Smooth muscle cell of the brain vasculature (primary cell): ENCODE results near the gene FOXQ1.
"Not testable (repeated sequence)": the region's sequence is repeated elsewhere in the genome, so short reads cannot be mapped to it uniquely, and the experiment has no call there.

ENCODE experiments used
- DNase-seq: peaks from one replicate; pipeline ENCODE4 v3.0.0-alpha.2; 2012; ENCODE audit warnings: low read depth, low spot score

Gene FOXQ1

DNA sequence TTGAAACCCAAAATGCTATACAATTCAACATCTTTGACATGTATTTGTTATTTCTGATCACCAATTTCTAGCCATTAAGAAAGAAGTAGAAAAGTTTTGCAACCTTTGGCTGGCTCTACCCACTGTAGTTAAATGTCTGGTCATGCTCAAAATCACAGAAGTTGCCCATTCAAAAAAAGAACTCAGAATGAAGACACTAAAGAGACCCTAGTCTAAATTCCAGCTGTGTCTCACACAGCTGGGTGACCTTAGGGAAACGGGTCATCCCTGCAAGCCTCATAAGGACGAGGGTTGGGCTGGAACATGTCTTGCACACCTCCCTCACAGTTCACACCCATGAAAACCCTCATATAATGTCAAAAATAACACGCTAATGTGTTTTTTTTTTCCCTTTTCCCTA lies 10.3 kb downstream of the FOXQ1 start:
- DNase-seq = no peak

- no peak for DNase-seq
Observed at GRCh38 chr6:1322696-1323219, 10.9 kb downstream of the FOXQ1 start.

DNA sequence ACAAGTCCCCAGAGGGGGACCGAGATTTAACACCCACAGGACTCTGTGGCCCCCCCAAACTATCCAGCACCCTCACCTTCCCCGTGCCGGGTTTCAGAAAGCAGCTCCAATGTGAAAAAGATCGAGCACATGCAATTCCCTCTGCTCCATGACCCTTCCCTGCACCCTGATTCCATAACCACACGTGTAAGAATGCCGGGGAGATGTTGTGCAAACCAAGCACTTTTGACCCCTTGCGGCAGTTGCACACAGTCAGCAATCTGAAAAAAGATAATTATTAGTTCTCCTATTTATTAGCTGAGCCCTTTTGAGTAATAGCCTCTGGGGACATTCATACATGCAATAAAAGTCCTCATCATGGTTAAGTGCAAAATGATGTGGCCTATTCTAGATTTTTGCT lies 13.0 kb downstream of the FOXQ1 start:
- DNase-seq = no peak

DNA sequence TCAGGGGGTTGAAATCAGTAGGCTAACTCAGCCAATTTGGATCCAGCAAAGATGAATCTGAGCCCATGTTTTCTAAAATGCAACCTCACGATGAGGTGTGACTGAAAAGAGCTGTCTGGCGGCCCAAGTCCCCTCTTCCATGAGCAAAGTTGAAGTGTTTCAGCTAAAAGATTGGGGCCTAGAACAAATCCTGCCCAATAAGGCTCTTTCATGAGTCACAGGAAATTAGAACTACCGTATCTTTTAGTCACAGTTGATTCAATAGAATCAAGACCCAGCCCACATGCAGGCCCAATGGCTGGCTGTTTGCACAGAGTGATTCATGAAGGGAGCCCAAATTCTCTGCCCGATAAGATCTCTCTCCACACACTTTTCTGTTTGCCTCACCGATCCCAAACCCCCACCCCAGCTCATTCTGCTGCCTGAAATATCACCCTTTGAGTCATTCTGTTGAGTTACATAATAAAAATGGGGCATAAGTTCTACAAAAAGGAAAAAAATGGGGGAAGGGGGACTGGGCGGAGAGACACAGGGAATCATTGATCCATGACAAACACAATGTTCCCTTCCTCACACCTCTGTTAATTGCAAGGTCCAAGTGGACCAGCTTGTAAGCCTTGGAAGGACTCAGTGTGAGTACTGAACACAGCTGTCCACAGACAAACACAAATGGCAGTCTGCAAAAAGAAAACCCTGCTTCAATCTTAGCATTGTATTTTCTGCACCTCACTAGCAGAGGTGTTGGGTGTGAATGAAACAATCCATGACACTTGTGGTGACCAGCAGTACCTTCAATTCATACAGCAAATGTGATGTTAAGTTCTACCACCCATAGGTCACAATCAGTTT lies 13.8 kb downstream of the FOXQ1 start:
- no peak for DNase-seq

GRCh38 chr6:1326535-1327121 lies 14.7 kb downstream of the FOXQ1 start:
- DNase-seq = no peak

- no peak for DNase-seq
Observed at GRCh38 chr6:1327630-1328029, 15.7 kb downstream of the FOXQ1 start.

- no peak for DNase-seq
Observed at GRCh38 chr6:1328129-1328800, 16.4 kb downstream of the FOXQ1 start.

DNA sequence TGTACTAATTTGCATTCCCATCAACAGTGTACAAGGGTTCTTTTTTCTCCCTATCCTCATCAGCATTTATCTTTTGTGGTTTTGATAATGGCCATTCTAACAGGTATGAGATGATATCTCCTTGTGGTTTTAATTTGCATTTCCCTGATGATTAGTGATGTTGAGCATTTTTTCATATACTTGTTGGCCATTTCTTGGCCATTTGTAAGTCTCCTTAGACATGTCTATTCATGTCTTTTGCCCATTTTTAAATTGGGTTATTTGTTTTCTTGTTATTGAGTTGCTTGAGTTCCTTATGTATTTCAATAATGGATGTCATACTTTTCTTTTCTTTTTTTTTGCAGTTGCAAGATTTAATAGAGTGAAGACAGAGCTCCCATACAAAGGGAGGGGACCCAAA lies 17.8 kb downstream of the FOXQ1 start:
- no peak for DNase-seq

- DNase-seq = no peak
Observed at GRCh38 chr6:1334684-1335083, 22.8 kb downstream of the FOXQ1 start.

DNA sequence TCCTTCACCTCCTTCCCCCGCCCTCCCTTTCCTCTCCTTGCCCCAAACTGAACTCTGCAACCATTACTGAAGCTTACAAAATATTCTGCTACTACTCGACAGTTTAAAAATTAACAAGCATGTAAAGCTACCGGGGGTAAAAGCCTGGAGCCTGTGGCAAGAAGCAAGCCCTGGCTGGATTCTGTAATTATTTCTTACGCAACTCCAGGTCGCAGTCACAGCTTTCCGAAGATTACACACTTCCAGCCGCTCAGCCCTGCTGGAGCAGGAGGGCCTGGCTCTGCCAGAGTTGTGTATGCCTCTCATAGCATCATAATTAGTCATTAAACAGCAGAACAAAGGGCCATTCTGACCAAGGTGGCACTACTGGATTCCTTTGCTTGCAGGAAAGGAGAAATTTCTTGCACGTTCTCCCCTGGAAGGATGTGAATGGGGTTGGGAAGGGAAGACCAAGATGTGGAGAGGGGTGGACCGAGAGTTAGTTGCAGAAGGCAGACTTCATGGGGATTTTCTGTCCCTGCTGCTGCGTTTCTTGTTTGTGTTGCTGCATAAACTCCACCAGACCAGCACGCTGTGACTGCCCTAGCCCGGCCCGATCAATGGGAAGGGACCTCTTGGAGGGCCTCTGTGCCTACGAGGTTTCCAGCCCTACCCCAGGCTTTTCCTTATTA lies 23.6 kb downstream of the FOXQ1 start:
- DNase-seq = no peak

GRCh38 chr6:1336246-1336843 lies 24.4 kb downstream of the FOXQ1 start:
- no peak for DNase-seq

GRCh38 chr6:1337791-1338190 lies 25.9 kb downstream of the FOXQ1 start:
- DNase-seq = no peak

- DNase-seq = peak; percentile 35
Observed at GRCh38 chr6:1346101-1346500, 34.2 kb downstream of the FOXQ1 start.

GRCh38 chr6:1346558-1347091 lies 34.7 kb downstream of the FOXQ1 start:
- DNase-seq = no peak

DNA sequence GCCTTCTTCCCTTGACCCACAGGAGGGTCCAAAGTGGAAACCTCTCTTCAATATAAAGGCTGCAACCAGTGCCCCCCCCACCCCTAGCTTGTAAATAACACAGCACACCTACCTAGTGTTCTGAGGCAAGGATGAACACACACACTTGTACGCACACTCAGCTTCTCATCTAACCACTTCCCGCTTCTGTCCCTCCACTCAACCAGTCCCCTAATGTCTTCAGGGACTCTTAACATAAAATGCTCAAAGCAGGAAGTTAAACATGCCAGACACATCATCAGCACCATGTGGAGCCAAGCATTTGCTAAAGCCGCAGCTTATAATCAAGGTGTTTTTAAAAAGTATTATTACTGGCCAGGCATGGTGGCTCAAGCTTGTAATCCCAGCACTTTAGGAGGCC lies 35.3 kb downstream of the FOXQ1 start:
- no peak for DNase-seq

GRCh38 chr6:1348675-1349074 lies 36.8 kb downstream of the FOXQ1 start:
- no peak for DNase-seq

GRCh38 chr6:1349655-1350054 lies 37.8 kb downstream of the FOXQ1 start:
- no peak for DNase-seq

DNA sequence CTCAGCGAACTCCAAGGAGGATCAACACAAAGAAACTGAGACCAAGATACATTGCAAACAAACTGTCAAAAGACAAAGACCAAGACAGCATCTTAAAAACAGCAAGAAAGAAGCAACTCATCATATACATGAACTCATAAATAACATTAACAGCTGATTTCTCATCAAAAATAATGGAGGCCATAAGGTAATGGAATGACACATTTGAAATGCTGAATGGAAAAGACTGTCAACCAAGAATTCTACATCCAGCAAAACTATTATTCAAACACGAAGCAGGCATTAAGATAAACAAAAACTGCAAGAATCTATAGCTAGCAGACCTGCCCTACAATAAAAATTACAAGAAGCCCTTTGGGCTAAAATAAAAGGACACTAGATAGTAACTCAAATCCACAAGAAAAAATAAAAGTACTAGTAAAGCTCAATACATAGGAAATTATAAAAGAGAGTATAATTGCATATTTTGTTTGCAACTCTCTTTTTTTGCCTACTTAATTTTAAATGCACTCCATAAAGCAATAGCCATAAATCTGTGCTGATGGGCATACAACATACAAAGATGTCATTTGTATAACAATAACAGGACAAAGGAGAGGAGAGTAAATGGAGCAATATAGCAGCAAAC lies 39.6 kb downstream of the FOXQ1 start:
- DNase-seq = no peak

DNA sequence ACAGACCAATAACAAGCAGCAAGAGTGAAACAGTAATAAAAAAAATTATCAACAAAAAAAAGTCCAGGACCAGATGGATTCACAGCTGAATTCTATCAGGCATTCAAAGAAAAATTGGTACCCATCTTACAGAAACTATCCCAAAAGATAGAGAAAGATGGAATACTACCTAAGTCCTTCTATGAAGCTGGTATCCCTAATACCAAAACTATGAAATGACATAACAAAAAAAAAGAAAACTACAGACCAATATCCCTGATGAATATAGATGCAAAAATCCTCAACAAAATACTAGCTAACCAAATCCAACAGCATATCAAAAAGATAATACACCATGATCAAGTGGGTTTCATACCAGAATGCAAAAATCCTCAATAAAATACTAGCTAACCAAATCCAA lies 43.2 kb downstream of the FOXQ1 start:
- not testable (repeated sequence) for DNase-seq

DNA sequence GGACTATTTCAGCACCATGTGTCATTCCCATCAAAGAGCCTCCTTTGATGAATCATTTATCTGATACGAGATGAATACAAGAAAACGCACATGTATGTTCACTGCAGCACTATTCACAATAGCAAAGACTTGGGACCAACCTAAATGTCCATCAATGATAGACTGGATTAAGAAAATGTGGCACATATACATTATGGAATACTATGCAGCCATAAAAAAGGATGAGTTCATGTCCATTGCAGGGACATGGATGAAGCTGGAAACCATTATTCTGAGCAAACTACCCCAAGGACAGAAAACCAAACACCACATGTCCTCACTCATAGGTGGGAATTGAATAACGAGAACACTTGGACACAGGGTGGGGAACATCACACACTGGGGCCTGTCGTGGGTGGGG lies 49.8 kb downstream of the FOXQ1 start:
- DNase-seq = not testable (repeated sequence)

GRCh38 chr6:1362643-1363042 lies 50.7 kb downstream of the FOXQ1 start:
- no peak for DNase-seq
